Vagina (tissue), 2 donors: ENCODE data around the gene ENOX1.

ENCODE experiments used
- CTCF ChIP-seq, 3 experiments: fragments of 450-650 bp in 2 of 3; fragments of 200-600 bp in 1 of 3; sonication (generic) in 1 of 3; IDR thresholded peaks; one replicate each; pipeline ENCODE4 v1.5.1; 2017 to 2019; ENCODE audit warnings: antibody characterized with exemption in 3 of 3, mild to moderate bottlenecking in 2 of 3, moderate library complexity in 2 of 3
- POLR2A ChIP-seq, 2 donors: fragments of 450-650 bp; IDR thresholded peaks; one replicate each; pipeline ENCODE4 v1.6.1; 2017; ENCODE audit warnings: antibody characterized with exemption in 2 of 2, mild to moderate bottlenecking in 2 of 2, moderate library complexity in 2 of 2

GRCh38 chr13:43428545-43429296, 358.1 kb downstream of the ENOX1 start:
- no peak for TF ChIP-seq CTCF (IDR thresholded peaks at IDR 0.05)
- TF ChIP-seq POLR2A (IDR thresholded peaks at IDR 0.05), result no peak
